GM23338 (cell line): ENCODE data around the gene NFIA.

Experiments used
- CREB1 ChIP-seq: fragments of 250-450 bp; sonication (Bioruptor Pico); IDR thresholded peaks from 2 replicates; pipeline ENCODE4 v1.5.0; 2020; ENCODE audit warnings: low read depth, mild to moderate bottlenecking, moderate library complexity
- EZH2 ChIP-seq: fragments of 200-600 bp; sonication (generic); IDR thresholded peaks from one replicate; pipeline ENCODE4 v1.8.0; 2017; ENCODE audit warnings: antibody characterized with exemption, mild to moderate bottlenecking, low read depth; ENCODE audit not compliant: unreplicated experiment
- TF ChIP-seq, protein P1 (sequence below), 2 experiments: fragments of 200-600 bp in 1 of 2; sonication (generic) in 1 of 2; conservative IDR thresholded peaks; 2 replicates each; pipeline versions ENCODE4 v1.5.1 to v1.6.1; 2016 to 2017; ENCODE audit warnings: antibody characterized with exemption in 2 of 2, low read depth in 2 of 2, mild to moderate bottlenecking in 2 of 2, moderate library complexity in 1 of 2
- TF ChIP-seq, protein P2 (sequence below): IDR thresholded peaks from one replicate; pipeline ENCODE4 v1.6.1; 2018; ENCODE audit warnings: antibody characterized with exemption; ENCODE audit not compliant: unreplicated experiment

DNA sequence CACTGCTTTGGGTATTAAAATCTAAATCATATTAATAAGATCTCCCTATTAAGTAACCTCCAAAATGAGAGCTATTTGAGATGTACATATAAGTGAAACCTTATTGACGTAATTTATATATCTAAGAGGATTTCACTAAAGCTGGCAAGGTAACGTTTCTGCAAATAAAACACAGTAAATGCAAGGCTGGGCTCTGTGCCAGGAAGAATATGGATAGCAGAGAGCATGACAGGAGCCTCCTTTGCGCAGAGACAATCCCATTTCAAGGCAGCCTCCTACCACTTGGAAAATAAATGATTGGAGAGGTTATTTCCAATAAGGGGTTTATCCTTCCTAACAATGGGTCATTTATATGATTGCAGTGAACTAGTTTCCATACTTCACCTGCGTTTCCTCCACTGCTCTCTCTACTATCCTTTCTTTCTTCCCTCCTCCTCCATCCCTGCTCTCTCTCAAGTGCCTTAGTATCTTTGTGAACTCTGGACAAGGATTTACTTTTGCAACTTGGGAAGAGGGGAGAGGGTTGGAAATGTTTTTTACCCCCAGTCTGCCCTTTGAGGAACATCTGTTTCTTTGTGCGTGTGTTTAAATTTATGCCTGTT is 3.0 kb upstream of the NFIA start:
- TF ChIP-seq, protein P1, sequence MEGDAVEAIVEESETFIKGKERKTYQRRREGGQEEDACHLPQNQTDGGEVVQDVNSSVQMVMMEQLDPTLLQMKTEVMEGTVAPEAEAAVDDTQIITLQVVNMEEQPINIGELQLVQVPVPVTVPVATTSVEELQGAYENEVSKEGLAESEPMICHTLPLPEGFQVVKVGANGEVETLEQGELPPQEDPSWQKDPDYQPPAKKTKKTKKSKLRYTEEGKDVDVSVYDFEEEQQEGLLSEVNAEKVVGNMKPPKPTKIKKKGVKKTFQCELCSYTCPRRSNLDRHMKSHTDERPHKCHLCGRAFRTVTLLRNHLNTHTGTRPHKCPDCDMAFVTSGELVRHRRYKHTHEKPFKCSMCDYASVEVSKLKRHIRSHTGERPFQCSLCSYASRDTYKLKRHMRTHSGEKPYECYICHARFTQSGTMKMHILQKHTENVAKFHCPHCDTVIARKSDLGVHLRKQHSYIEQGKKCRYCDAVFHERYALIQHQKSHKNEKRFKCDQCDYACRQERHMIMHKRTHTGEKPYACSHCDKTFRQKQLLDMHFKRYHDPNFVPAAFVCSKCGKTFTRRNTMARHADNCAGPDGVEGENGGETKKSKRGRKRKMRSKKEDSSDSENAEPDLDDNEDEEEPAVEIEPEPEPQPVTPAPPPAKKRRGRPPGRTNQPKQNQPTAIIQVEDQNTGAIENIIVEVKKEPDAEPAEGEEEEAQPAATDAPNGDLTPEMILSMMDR (conservative IDR thresholded peaks at IDR 0.05; ENCODE audit: low read depth in 2 of 2), result no peak
- no peak for TF ChIP-seq EZH2
- TF ChIP-seq, protein P2, sequence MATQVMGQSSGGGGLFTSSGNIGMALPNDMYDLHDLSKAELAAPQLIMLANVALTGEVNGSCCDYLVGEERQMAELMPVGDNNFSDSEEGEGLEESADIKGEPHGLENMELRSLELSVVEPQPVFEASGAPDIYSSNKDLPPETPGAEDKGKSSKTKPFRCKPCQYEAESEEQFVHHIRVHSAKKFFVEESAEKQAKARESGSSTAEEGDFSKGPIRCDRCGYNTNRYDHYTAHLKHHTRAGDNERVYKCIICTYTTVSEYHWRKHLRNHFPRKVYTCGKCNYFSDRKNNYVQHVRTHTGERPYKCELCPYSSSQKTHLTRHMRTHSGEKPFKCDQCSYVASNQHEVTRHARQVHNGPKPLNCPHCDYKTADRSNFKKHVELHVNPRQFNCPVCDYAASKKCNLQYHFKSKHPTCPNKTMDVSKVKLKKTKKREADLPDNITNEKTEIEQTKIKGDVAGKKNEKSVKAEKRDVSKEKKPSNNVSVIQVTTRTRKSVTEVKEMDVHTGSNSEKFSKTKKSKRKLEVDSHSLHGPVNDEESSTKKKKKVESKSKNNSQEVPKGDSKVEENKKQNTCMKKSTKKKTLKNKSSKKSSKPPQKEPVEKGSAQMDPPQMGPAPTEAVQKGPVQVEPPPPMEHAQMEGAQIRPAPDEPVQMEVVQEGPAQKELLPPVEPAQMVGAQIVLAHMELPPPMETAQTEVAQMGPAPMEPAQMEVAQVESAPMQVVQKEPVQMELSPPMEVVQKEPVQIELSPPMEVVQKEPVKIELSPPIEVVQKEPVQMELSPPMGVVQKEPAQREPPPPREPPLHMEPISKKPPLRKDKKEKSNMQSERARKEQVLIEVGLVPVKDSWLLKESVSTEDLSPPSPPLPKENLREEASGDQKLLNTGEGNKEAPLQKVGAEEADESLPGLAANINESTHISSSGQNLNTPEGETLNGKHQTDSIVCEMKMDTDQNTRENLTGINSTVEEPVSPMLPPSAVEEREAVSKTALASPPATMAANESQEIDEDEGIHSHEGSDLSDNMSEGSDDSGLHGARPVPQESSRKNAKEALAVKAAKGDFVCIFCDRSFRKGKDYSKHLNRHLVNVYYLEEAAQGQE, result no peak
- TF ChIP-seq CREB1 (CRISPR knock-in tag), result no peak
